ENCODE data around the gene ZHX3.

GRCh38 chr20:41198443-41198842, 119.1 kb downstream of the ZHX3 start:
- no peak for TF ChIP-seq CTCF (IDR thresholded peaks at IDR 0.05)
- TF ChIP-seq CREB1 (CRISPR knock-in tag; IDR thresholded peaks at IDR 0.05) = no peak
- TF ChIP-seq ZNF317 (CRISPR knock-in tag; IDR thresholded peaks at IDR 0.05; ENCODE audit: borderline replicate concordance, low read depth) = 0 out of 2 replicates have a peak, but pooled peaks have one; percentile 35
- TF ChIP-seq NR2C2 (CRISPR knock-in tag; IDR thresholded peaks at IDR 0.05) = no peak
- TF ChIP-seq TEAD4 (CRISPR knock-in tag; IDR thresholded peaks at IDR 0.05) = no peak
- no peak for TF ChIP-seq RELA (CRISPR knock-in tag; IDR thresholded peaks at IDR 0.05; ENCODE audit: borderline replicate concordance)
- no peak for TF ChIP-seq ZNF423 (CRISPR knock-in tag; IDR thresholded peaks at IDR 0.05)
- TF ChIP-seq ATF6 (CRISPR knock-in tag; IDR thresholded peaks at IDR 0.05) = no peak
- no peak for TF ChIP-seq TP53 (CRISPR knock-in tag; IDR thresholded peaks at IDR 0.05)
- TF ChIP-seq, protein P1, sequence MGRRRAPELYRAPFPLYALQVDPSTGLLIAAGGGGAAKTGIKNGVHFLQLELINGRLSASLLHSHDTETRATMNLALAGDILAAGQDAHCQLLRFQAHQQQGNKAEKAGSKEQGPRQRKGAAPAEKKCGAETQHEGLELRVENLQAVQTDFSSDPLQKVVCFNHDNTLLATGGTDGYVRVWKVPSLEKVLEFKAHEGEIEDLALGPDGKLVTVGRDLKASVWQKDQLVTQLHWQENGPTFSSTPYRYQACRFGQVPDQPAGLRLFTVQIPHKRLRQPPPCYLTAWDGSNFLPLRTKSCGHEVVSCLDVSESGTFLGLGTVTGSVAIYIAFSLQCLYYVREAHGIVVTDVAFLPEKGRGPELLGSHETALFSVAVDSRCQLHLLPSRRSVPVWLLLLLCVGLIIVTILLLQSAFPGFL (CRISPR knock-in tag; IDR thresholded peaks at IDR 0.05; ENCODE audit: borderline replicate concordance) = no peak
- no peak for TF ChIP-seq USF1 (CRISPR knock-in tag; IDR thresholded peaks at IDR 0.05)
- no peak for TF ChIP-seq STAT6 (CRISPR knock-in tag; conservative IDR thresholded peaks at IDR 0.05; ENCODE audit: low read depth)
- no peak for TF ChIP-seq NR3C1 (CRISPR knock-in tag; conservative IDR thresholded peaks at IDR 0.05; ENCODE audit: low read depth)

Measured in WTC11 (cell line).